CD8-positive, alpha-beta memory T cell (primary cell): Measurements from ENCODE around the gene PSMD11. TPM values are rescaled to one million over a fixed set of nuclear protein-coding genes. Genes with fewer than 3 reads are reported as not detected.

Experiments
- CTCF ChIA-PET: fragments of 350-600 bp; sonication (Branson Sonifier 250); formaldehyde crosslinking; loops from one replicate; lab custom pipeline; 2021; ENCODE audit warnings: antibody characterized with exemption; lab: Charles Lee
- POLR2A ChIA-PET: fragments of 350-600 bp; sonication (Branson Sonifier 250); formaldehyde crosslinking; loops from one replicate; lab custom pipeline; 2021; ENCODE audit warnings: antibody characterized with exemption; lab: Charles Lee
- DNase-seq, 5 donors: peaks; one replicate each; pipeline versions ENCODE4 v3.0.0 to v3.0.0-alpha.2; 2020 to 2022; ENCODE audit warnings: mixed read lengths in 1 of 5
- H3K27ac ChIP-seq: one replicate; pipeline ENCODE4 v1.7.0; 2013; ENCODE audit warnings: low read depth, mild to moderate bottlenecking, low read length, moderate library complexity
- H3K27me3 ChIP-seq: 2 replicates; pipeline ENCODE4 v1.7.0; 2013; ENCODE audit warnings: low read length, mild to moderate bottlenecking; ENCODE audit not compliant: insufficient read depth, poor library complexity, severe bottlenecking
- H3K36me3 ChIP-seq: 2 replicates; pipeline ENCODE4 v1.7.0; 2013; ENCODE audit warnings: mild to moderate bottlenecking, low read length, moderate library complexity; ENCODE audit not compliant: insufficient read depth
- H3K4me1 ChIP-seq: 2 replicates; pipeline ENCODE4 v1.7.0; 2013; ENCODE audit warnings: mild to moderate bottlenecking, low read length, moderate library complexity; ENCODE audit not compliant: insufficient read depth
- H3K4me3 ChIP-seq: 2 replicates; pipeline ENCODE4 v1.7.0; 2013; ENCODE audit warnings: mild to moderate bottlenecking, low read length
- H3K9me3 ChIP-seq: 2 replicates; pipeline ENCODE4 v1.7.0; 2013; ENCODE audit warnings: mild to moderate bottlenecking, low read length
- H3K27ac Mint-ChIP-seq, 8 donors: one replicate each; pipeline ENCODE4 v1.8.0; 2020 to 2021; ENCODE audit warnings: mixed read lengths in 8 of 8, mild to moderate bottlenecking in 6 of 8, inconsistent platforms in 3 of 8, moderate library complexity in 3 of 8
- H3K27me3 Mint-ChIP-seq, 2 donors: one replicate each; pipeline ENCODE4 v1.8.0; 2020 to 2021; ENCODE audit warnings: mixed read lengths in 2 of 2, mild to moderate bottlenecking in 1 of 2, moderate library complexity in 1 of 2
- H3K36me3 Mint-ChIP-seq, 3 donors: one replicate each; pipeline ENCODE4 v1.8.0; 2020 to 2021; ENCODE audit warnings: mixed read lengths in 3 of 3, inconsistent platforms in 1 of 3, mild to moderate bottlenecking in 1 of 3
- H3K4me1 Mint-ChIP-seq, 3 donors: one replicate each; pipeline ENCODE4 v1.8.0; 2020 to 2021; ENCODE audit warnings: mixed read lengths in 3 of 3, inconsistent platforms in 1 of 3, mild to moderate bottlenecking in 1 of 3
- H3K4me3 Mint-ChIP-seq, 7 donors: one replicate each; pipeline ENCODE4 v1.8.0; 2020 to 2021; ENCODE audit warnings: mixed read lengths in 7 of 7, mild to moderate bottlenecking in 6 of 7, moderate library complexity in 4 of 7, inconsistent platforms in 2 of 7
- H3K9me3 Mint-ChIP-seq, 5 donors: one replicate each; pipeline ENCODE4 v1.8.0; 2020 to 2022; ENCODE audit warnings: mixed read lengths in 5 of 5, mild to moderate bottlenecking in 3 of 5, moderate library complexity in 2 of 5, inconsistent platforms in 1 of 5
- polyA plus RNA-seq: library from polyadenylated mRNA; unstranded; fragments of 300-500 nt; fragmentation: Illumina TruSeq; gene quantifications from one replicate; pipeline ENCODE4 v1.2.3, GENCODE V29; 2021
- total RNA-seq, 2 experiments: library from RNA; stranded (reverse); gene quantifications; one replicate each; pipeline ENCODE4 v1.2.3, GENCODE V29; 2021

Gene PSMD11
- total and polyA plus RNA-seq, 3 experiments from 2014 or later: 145 to 187 (median 175) TPM

DNA sequence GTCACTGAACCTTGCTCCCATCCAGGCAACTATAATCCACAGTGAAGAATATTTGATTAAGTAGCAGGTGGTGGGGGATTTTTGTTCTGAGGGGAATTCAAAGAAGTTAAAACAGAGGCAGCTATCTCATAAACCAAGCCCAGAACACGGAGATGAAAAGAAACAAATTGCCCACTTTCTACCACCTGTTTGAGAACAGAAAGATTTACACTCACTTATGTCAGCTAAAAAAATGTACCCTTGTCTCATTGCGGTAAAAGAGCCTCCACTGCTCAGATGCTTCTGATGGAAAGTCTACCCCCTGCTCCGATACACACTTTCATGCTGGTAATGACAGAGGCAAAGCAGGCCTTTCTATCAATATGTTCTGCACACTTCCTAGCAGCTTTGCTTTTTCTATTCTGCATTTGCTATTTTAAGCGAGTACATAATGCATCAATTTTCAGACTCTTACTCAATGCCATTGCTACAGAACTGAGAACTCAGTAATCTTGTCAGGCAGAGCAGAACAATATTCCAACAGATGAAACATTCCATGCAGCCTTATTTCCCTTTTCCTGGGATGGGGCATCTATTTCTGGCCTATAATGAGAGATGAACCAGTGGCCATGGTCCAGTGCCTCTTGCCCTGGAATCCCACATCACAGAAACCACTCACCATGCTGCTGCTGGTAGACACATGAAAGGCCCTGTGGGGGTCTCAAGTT, 71.5 kb downstream of the PSMD11 start:
- CTCF ChIA-PET: interaction anchor here (0.8 to 1.2 kb wide), 2 partner anchors 12 to 15 kb away, joined by 3 to 5 read pairs; no protein-coding TSS in a partner anchor

DNA sequence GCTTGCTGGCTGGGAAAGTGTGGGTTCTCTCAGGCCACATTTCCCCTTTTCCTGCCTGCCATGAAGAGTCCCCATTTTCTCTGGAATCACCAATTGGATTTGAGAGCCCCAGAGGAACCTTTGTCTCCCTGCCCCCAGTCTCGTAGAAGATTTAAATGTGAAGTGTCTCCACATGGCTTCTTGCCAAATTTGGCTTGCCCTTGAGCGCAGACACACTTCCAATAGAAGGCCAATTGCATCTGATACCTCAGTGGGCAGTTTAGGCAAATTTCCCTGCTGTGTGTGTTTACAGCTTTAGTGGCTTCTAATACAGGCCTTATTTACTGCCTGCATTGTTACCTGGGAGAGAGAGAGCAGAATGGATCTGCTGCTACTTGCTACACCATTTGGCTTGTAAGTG, 72.1 kb downstream of the PSMD11 start:
- no peak overlapping the region for H3K4me3 ChIP-seq
- no peaks in the 10 kb centered on the region for H3K27me3 Mint-ChIP-seq
- peaks cover 49 to 63% (median 50%) of the 10 kb centered on the region in 3 donors for H3K4me1 Mint-ChIP-seq
- H3K9me3 ChIP-seq: no peaks in the 10 kb centered on the region
- peak overlapping the region in 5 of 8 donors; percentile 63 to 96 (median 82) for H3K27ac Mint-ChIP-seq
- no peak overlapping the region for H3K27ac ChIP-seq
- H3K36me3 ChIP-seq: no peaks in the 10 kb centered on the region
- peak overlapping the region in 1 of 7 donors; percentile 66 for H3K4me3 Mint-ChIP-seq
- H3K9me3 Mint-ChIP-seq: no peaks in the 10 kb centered on the region
- POLR2A ChIA-PET: no interaction called here
- H3K27me3 ChIP-seq: no peaks in the 10 kb centered on the region
- DNase-seq: no peak
- peaks cover 55% of the 10 kb centered on the region for H3K4me1 ChIP-seq
- CTCF ChIA-PET: interaction anchor here (1.2 to 1.4 kb wide), 2 partner anchors 12 to 32 kb away, joined by 4 to 5 read pairs; no protein-coding TSS in a partner anchor
- peaks cover 0 to 1% (median 0%) of the 10 kb centered on the region in 3 donors for H3K36me3 Mint-ChIP-seq

More for the DNA sequence above, 71.5 kb downstream of the PSMD11 start:
- H3K36me3 ChIP-seq: no peaks in the 10 kb centered on the region
- H3K9me3 Mint-ChIP-seq: no peaks in the 10 kb centered on the region
- H3K4me1 Mint-ChIP-seq: peaks cover 46 to 62% (median 48%) of the 10 kb centered on the region in 3 donors
- POLR2A ChIA-PET: no interaction called here
- DNase-seq: peak in 1 of 5 donors; percentile 69
- H3K4me3 ChIP-seq: no peak overlapping the region
- no peak overlapping the region for H3K4me3 Mint-ChIP-seq
- H3K9me3 ChIP-seq: no peaks in the 10 kb centered on the region
- no peaks in the 10 kb centered on the region for H3K27me3 ChIP-seq
- H3K27me3 Mint-ChIP-seq: no peaks in the 10 kb centered on the region
- H3K4me1 ChIP-seq: peaks cover 51% of the 10 kb centered on the region
- peaks cover 0 to 2% (median 0%) of the 10 kb centered on the region in 3 donors for H3K36me3 Mint-ChIP-seq
- no peak overlapping the region for H3K27ac ChIP-seq
- peak overlapping the region in 3 of 8 donors; percentile 60 to 96 (median 78) for H3K27ac Mint-ChIP-seq

DNA sequence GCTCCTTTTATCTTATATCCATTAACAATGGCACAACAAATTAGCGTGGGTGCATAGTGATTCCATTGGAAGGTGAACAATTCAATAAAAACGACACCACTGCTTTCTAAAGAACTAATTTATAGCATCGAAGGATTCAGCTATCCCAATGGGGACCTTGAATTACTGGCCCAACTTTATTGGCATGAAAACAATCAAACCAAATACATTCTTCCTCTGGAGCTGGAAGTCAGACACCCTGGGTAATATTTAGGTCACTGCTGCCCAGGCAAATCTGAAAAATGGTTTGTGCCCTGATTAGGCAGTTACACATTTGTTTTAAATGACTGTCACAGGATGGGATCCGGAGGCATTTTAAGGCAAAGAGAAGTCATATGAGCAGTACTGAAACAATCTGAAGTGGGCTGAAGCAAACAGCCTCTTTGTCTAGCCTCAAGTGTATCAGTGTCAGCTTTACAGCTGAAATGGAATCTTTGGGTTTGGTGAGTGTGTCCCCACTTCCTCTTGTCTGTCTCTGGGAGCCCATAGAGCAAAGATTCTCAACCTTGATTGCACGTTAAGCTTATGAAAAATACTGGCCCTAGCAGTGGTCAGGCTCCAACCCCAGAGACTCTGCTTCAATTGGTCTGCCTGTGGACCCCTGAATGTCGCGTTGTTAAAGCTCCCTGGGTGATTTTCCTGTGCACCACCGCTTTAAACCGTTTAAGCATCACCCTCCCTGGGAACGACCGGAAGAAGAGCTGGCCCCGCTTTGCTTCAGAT, 72.8 kb downstream of the PSMD11 start:
- Histone ChIP-seq H3K27me3 (no peaks in the 10 kb centered on the region), H3K4me3 (no peak overlapping the region), H3K4me1 (peaks cover 56% of the 10 kb centered on the region), H3K36me3 (no peaks in the 10 kb centered on the region), H3K27ac (no peak overlapping the region), H3K9me3 (no peaks in the 10 kb centered on the region)
- Mint-ChIP-seq H3K27me3 (no peaks in the 10 kb centered on the region), H3K4me1 (peaks cover 48 to 60% (median 49%) of the 10 kb centered on the region in 3 donors), H3K9me3 (no peaks in the 10 kb centered on the region), H3K27ac (peak overlapping the region; percentile 53 to 96 (median 78)), H3K36me3 (no peaks in the 10 kb centered on the region), H3K4me3 (peak overlapping the region; percentile 19 to 66 (median 56))
- ChIA-PET POLR2A (interaction anchor here (0.6 kb wide), 1 partner anchor 29 kb away, joined by 3 read pairs; no protein-coding TSS in a partner anchor), CTCF (interaction anchor here (1.1 to 1.9 kb wide), 7 partner anchors 11 to 73 kb away, joined by 3 to 7 read pairs (median 4); partner anchors contain the start of genes CDK5R1 and PSMD11)
- DNase-seq: no peak

GRCh38 chr17:32517982-32518381, 73.7 kb downstream of the PSMD11 start:
- no peak for DNase-seq
- Mint-ChIP-seq H3K4me1 (peaks cover 55 to 68% (median 56%) of the 10 kb centered on the region in 3 donors), H3K27ac (peak overlapping the region in 6 of 8 donors; percentile 49 to 98 (median 80)), H3K36me3 (peaks cover 0 to 3% (median 0%) of the 10 kb centered on the region in 3 donors), H3K9me3 (no peaks in the 10 kb centered on the region), H3K4me3 (peak overlapping the region in 6 of 7 donors; percentile 3 to 87 (median 79)), H3K27me3 (no peaks in the 10 kb centered on the region)
- Histone ChIP-seq H3K9me3 (no peaks in the 10 kb centered on the region), H3K4me1 (peaks cover 62% of the 10 kb centered on the region), H3K36me3 (no peaks in the 10 kb centered on the region), H3K27ac (no peak overlapping the region), H3K27me3 (no peaks in the 10 kb centered on the region), H3K4me3 (no peak overlapping the region)
- ChIA-PET CTCF (interaction anchor here (1.1 to 1.9 kb wide), 6 partner anchors 10 to 74 kb away, joined by 3 to 7 read pairs (median 4); partner anchors contain the start of genes CDK5R1 and PSMD11), POLR2A (interaction anchor here (2.5 kb wide), 1 partner anchor 23 kb away, joined by 7 read pairs; no protein-coding TSS in a partner anchor)

GRCh38 chr17:32518646-32519227, 74.4 kb downstream of the PSMD11 start:
- H3K27ac ChIP-seq: no peak overlapping the region
- Mint-ChIP-seq H3K4me3 (peak overlapping the region; percentile 73 to 87 (median 80)), H3K27me3 (no peaks in the 10 kb centered on the region), H3K36me3 (peaks cover 0 to 3% (median 0%) of the 10 kb centered on the region in 3 donors), H3K4me1 (peaks cover 61 to 76% (median 62%) of the 10 kb centered on the region in 3 donors), H3K27ac (peak overlapping the region; percentile 49 to 98 (median 80)), H3K9me3 (no peaks in the 10 kb centered on the region)
- CTCF ChIA-PET: interaction anchor here (1.2 to 1.9 kb wide), 2 partner anchors 9 to 75 kb away, joined by 3 to 7 read pairs; partner anchors contain the start of gene PSMD11
- DNase-seq: no peak
- peaks cover 69% of the 10 kb centered on the region for H3K4me1 ChIP-seq
- H3K9me3 ChIP-seq: no peaks in the 10 kb centered on the region
- peak overlapping the region; percentile 14 for H3K4me3 ChIP-seq
- no peaks in the 10 kb centered on the region for H3K36me3 ChIP-seq
- POLR2A ChIA-PET: interaction anchor here (0.7 to 2.5 kb wide), 2 partner anchors 24 to 74 kb away, joined by 3 to 7 read pairs; partner anchors contain the start of gene PSMD11
- no peaks in the 10 kb centered on the region for H3K27me3 ChIP-seq

DNA sequence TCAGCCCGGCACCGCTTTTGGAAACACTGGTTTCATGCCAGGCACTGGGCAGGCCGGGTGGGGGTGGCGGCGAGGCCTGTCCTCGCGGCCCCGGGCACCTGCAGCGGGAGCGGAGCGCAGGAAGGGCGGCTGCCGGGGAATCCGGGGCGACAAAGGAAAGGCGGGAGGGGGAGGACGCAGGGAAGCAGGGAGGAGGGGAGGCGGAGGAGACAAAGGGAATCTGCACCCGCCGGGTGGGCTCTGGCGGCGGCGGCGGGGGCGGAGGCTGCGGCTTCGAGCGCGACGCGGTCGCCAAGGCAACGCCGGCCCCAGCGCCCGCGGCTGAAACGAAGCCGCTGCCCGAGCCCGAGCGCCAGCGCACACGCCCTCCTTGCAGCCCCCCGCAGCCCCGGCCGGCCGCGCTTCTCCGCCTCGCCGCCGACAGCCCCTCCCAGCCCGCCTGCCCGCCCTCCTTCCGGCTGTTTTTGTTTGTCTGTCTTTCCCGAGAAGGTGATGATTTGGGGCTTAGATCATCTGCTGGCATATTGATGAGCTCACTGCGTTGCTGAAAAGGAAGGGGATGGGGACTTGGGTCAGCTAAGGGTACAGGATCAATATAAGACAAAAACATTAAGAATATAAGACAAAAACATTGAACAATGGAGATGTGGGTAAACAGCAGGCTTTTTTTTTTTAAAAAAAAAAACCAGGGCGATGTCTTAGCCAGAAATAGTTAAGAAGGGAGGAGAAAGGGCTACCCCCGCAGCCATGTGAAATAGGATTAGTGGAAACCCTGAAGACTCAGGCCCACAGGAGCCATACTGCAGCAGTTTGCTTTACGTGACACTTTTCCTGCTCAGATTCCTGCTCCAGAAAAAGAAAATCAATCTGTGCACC, 75.2 kb downstream of the PSMD11 start:
- no peaks in the 10 kb centered on the region for H3K36me3 ChIP-seq
- no peaks in the 10 kb centered on the region for H3K9me3 ChIP-seq
- ChIA-PET CTCF (interaction anchor here (1.5 to 1.8 kb wide), 2 partner anchors 30 to 58 kb away, joined by 3 to 5 read pairs; no protein-coding TSS in a partner anchor), POLR2A (interaction anchor here (0.6 to 2.5 kb wide), 5 partner anchors 25 to 168 kb away, joined by 3 to 23 read pairs (median 3); partner anchors contain the start of genes CDK5R1 and PSMD11)
- peak overlapping the region; percentile 75 for H3K27ac ChIP-seq
- peaks cover 67 to 82% (median 68%) of the 10 kb centered on the region in 3 donors for H3K4me1 Mint-ChIP-seq
- peak overlapping the region; percentile 79 to 86 (median 84) for H3K4me3 Mint-ChIP-seq
- H3K27ac Mint-ChIP-seq: peak overlapping the region; percentile 87 to 97 (median 96)
- H3K27me3 ChIP-seq: no peaks in the 10 kb centered on the region
- peaks cover 0 to 3% (median 0%) of the 10 kb centered on the region in 3 donors for H3K36me3 Mint-ChIP-seq
- H3K27me3 Mint-ChIP-seq: no peaks in the 10 kb centered on the region
- no peaks in the 10 kb centered on the region for H3K9me3 Mint-ChIP-seq
- H3K4me1 ChIP-seq: peaks cover 76% of the 10 kb centered on the region
- H3K4me3 ChIP-seq: peak overlapping the region; percentile 46
- peak; percentile 44 to 77 (median 67) for DNase-seq
